HEK293 (cell line): ENCODE data around the gene KIAA0513.

Source experiments
- CTCF ChIA-PET: fragments of 350-600 bp; formaldehyde crosslinking; extraction: SDS; loops from one replicate; lab custom pipeline; 2021; ENCODE audit warnings: antibody characterized with exemption; lab: Yijun Ruan, JAX
- POLR2A ChIA-PET: fragments of 300-600 bp; formaldehyde crosslinking; extraction: SDS; loops from one replicate; lab custom pipeline; 2020; ENCODE audit warnings: antibody characterized with exemption, inconsistent platforms; lab: Yijun Ruan, JAX
- H3K27ac ChIP-seq: fragments of 200-500 bp; sonication (Bioruptor generic); 2 replicates; pipeline ENCODE4 v1.5.1; 2014; ENCODE audit warnings: low read depth, low read length, control low read depth, inconsistent platforms; ENCODE audit errors: extremely low read depth
- H3K36me3 ChIP-seq, 2 experiments: fragments of 200-500 bp in 1 of 2; sonication (Bioruptor generic) in 1 of 2; 1 replicate in 1 of 2; 2 replicates in 1 of 2; pipeline ENCODE4 v1.5.1; 2014 to 2017; ENCODE audit warnings: inconsistent platforms in 2 of 2, low read length in 2 of 2; ENCODE audit not compliant: control insufficient read depth in 2 of 2, insufficient read depth in 1 of 2
- H3K4me1 ChIP-seq: fragments of 200-500 bp; sonication (Bioruptor generic); 2 replicates; pipeline ENCODE4 v1.5.1; 2014; ENCODE audit warnings: mild to moderate bottlenecking, low read length, inconsistent platforms; ENCODE audit not compliant: control insufficient read depth, insufficient read depth
- H3K4me3 ChIP-seq: 2 replicates; pipeline ENCODE4 v1.5.1; 2011; ENCODE audit warnings: low read depth, mild to moderate bottlenecking, control low read depth, low read length, moderate library complexity
- H3K9me3 ChIP-seq: fragments of 200-500 bp; sonication (Bioruptor generic); 2 replicates; pipeline ENCODE4 v1.5.1; 2014; ENCODE audit warnings: low read depth, low read length, inconsistent platforms; ENCODE audit not compliant: control insufficient read depth, insufficient read depth
- IKZF3 ChIP-seq: fragments of 450-650 bp; IDR thresholded peaks from 2 replicates; pipeline ENCODE4 v1.5.0; 2018; ENCODE audit warnings: missing biosample characterization, mild to moderate bottlenecking, missing genetic modification characterization, moderate library complexity
- RBAK ChIP-seq: fragments of 450-650 bp; formaldehyde crosslinking; IDR thresholded peaks from 2 replicates; pipeline ENCODE4 v1.5.1; 2016; ENCODE audit warnings: missing biosample characterization, missing genetic modification characterization
- SALL2 ChIP-seq: fragments of 450-650 bp; formaldehyde crosslinking; IDR thresholded peaks from 2 replicates; pipeline ENCODE4 v1.5.0; 2017; ENCODE audit warnings: missing biosample characterization, mild to moderate bottlenecking, missing genetic modification characterization, borderline replicate concordance
- ZBTB6 ChIP-seq: fragments of 450-650 bp; formaldehyde crosslinking; IDR thresholded peaks from 2 replicates; pipeline ENCODE4 v1.5.1; 2017; ENCODE audit warnings: missing biosample characterization, missing genetic modification characterization
- ZNF121 ChIP-seq: fragments of 450-650 bp; formaldehyde crosslinking; IDR thresholded peaks from 2 replicates; pipeline ENCODE4 v1.5.1; 2016; ENCODE audit warnings: missing biosample characterization, missing genetic modification characterization
- ZNF184 ChIP-seq: fragments of 450-650 bp; IDR thresholded peaks from 2 replicates; pipeline ENCODE4 v1.5.1; 2018; ENCODE audit warnings: missing biosample characterization, mild to moderate bottlenecking, missing genetic modification characterization
- ZNF324 ChIP-seq: fragments of 450-650 bp; formaldehyde crosslinking; IDR thresholded peaks from 2 replicates; pipeline ENCODE4 v1.5.1; 2016; ENCODE audit warnings: missing biosample characterization, missing genetic modification characterization
- ZNF513 ChIP-seq: fragments of 450-650 bp; IDR thresholded peaks from 2 replicates; pipeline ENCODE4 v1.5.1; 2018; ENCODE audit warnings: missing biosample characterization, missing genetic modification characterization
- ZNF521 ChIP-seq: fragments of 450-650 bp; formaldehyde crosslinking; IDR thresholded peaks from 2 replicates; pipeline ENCODE4 v1.5.1; 2017; ENCODE audit warnings: missing biosample characterization, mild to moderate bottlenecking, missing genetic modification characterization
- ZNF548 ChIP-seq: fragments of 450-650 bp; formaldehyde crosslinking; IDR thresholded peaks from 2 replicates; pipeline ENCODE4 v1.5.1; 2016; ENCODE audit warnings: missing biosample characterization, missing genetic modification characterization
- ZNF558 ChIP-seq: fragments of 450-650 bp; formaldehyde crosslinking; IDR thresholded peaks from 2 replicates; pipeline ENCODE4 v1.5.1; 2016; ENCODE audit warnings: missing biosample characterization, missing genetic modification characterization
- ZNF664 ChIP-seq: fragments of 450-650 bp; formaldehyde crosslinking; IDR thresholded peaks from 2 replicates; pipeline ENCODE4 v1.5.1; 2016; ENCODE audit warnings: missing biosample characterization, missing genetic modification characterization
- ZNF768 ChIP-seq: fragments of 450-650 bp; formaldehyde crosslinking; IDR thresholded peaks from 2 replicates; pipeline ENCODE4 v1.5.1; 2018; ENCODE audit warnings: missing biosample characterization, mild to moderate bottlenecking, missing genetic modification characterization
- ZSCAN18 ChIP-seq: fragments of 450-650 bp; formaldehyde crosslinking; IDR thresholded peaks from 2 replicates; pipeline ENCODE4 v1.5.1; 2016; ENCODE audit warnings: missing biosample characterization, missing genetic modification characterization

The KIAA0513 gene

GRCh38 chr16:85049706-85050305 is 22.2 kb downstream of the KIAA0513 start:
- H3K4me3 ChIP-seq: no peak overlapping the region
- H3K36me3 ChIP-seq: no peaks in the 10 kb centered on the region
- CTCF ChIA-PET: no interaction called here
- POLR2A ChIA-PET: no interaction called here
- no peak overlapping the region for H3K27ac ChIP-seq
- no peaks in the 10 kb centered on the region; the same call in 1 of the 2 replicates for H3K4me1 ChIP-seq
- H3K9me3 ChIP-seq: no peaks in the 10 kb centered on the region
- TF ChIP-seq IKZF3 (no peak), ZNF664 (tag by site-specific recombination) (no peak), ZNF558 (tag by site-specific recombination) (no peak), ZNF768 (tag by site-specific recombination) (no peak), ZNF184 (tag by site-specific recombination) (no peak)

GRCh38 chr16:85051067-85051581 is 23.5 kb downstream of the KIAA0513 start:
- H3K4me3 ChIP-seq: no peak overlapping the region
- TF ChIP-seq ZNF548 (tag by site-specific recombination) (no peak), ZNF521 (tag by site-specific recombination) (no peak), RBAK (no peak), SALL2 (tag by site-specific recombination) (no peak), ZSCAN18 (no peak), ZNF513 (tag by site-specific recombination) (no peak), ZBTB6 (tag by site-specific recombination) (peak; percentile 54; the same call in 1 of the 2 replicates)
- ChIA-PET POLR2A (no interaction called here), CTCF (interaction anchor here (0.6 to 1.4 kb wide), 3 partner anchors 35 to 325 kb away, joined by 3 to 5 read pairs (median 4); no protein-coding TSS in a partner anchor)
- H3K9me3 ChIP-seq: no peaks in the 10 kb centered on the region
- H3K36me3 ChIP-seq: no peaks in the 10 kb centered on the region
- H3K27ac ChIP-seq: no peak overlapping the region; the same call in 1 of the 2 replicates
- peaks cover 4% of the 10 kb centered on the region for H3K4me1 ChIP-seq

GRCh38 chr16:85051683-85052082 is 24.1 kb downstream of the KIAA0513 start:
- ChIA-PET POLR2A (interaction anchor here (0.6 kb wide), 1 partner anchor 641 kb away, joined by 4 read pairs; no protein-coding TSS in a partner anchor), CTCF (interaction anchor here (0.6 to 1.4 kb wide), 3 partner anchors 35 to 325 kb away, joined by 3 to 5 read pairs (median 4); no protein-coding TSS in a partner anchor)
- TF ChIP-seq ZNF121 (tag by site-specific recombination) (peak; percentile 54; the same call in 1 of the 2 replicates), ZNF324 (tag by site-specific recombination) (no peak)
- TF ChIP-seq, all 188 proteins: peak for 1
- Histone ChIP-seq H3K36me3 (no peaks in the 10 kb centered on the region), H3K9me3 (no peaks in the 10 kb centered on the region), H3K4me1 (peaks cover 4% of the 10 kb centered on the region), H3K27ac (no peak overlapping the region), H3K4me3 (no peak overlapping the region)
